HTERT RPE-1 (cell line): ENCODE results near the gene ETS2.

ENCODE experiments used
- in situ Hi-C: fragments of 300-500 bp; cut with MboI; formaldehyde crosslinking; loops from 4 replicates; pipeline ENCODE4 v1.14.3; 2020; ENCODE audit warnings: low sequenced_read_pairs

Gene ETS2

GRCh38 chr21:38800046-38800758 lies 5.5 kb upstream of the ETS2 start:
- in situ Hi-C loops = no loop called here

GRCh38 chr21:38800924-38801744 lies 4.6 kb upstream of the ETS2 start:
- in situ Hi-C loops = no loop called here

- in situ Hi-C loops = no loop called here
Observed at GRCh38 chr21:38802050-38803026, 3.4 kb upstream of the ETS2 start.

- in situ Hi-C loops = no loop called here
Observed at GRCh38 chr21:38803075-38803660, 2.6 kb upstream of the ETS2 start.

- in situ Hi-C loops = no loop called here
Observed at GRCh38 chr21:38804030-38804788, 1.5 kb upstream of the ETS2 start.

GRCh38 chr21:38804789-38805327 lies 871 bp upstream of the ETS2 start:
- in situ Hi-C loops = no loop called here

GRCh38 chr21:38806153-38806941 lies 618 bp downstream of the ETS2 start:
- in situ Hi-C loops = no loop called here

GRCh38 chr21:38806942-38807284 lies 1.2 kb downstream of the ETS2 start:
- in situ Hi-C loops = no loop called here

GRCh38 chr21:38807441-38807871 lies 1.7 kb downstream of the ETS2 start:
- in situ Hi-C loops = no loop called here

GRCh38 chr21:38807986-38808385 lies 2.3 kb downstream of the ETS2 start:
- in situ Hi-C loops = no loop called here

GRCh38 chr21:38809198-38809878 lies 3.6 kb downstream of the ETS2 start:
- in situ Hi-C loops = no loop called here

GRCh38 chr21:38810034-38810825 lies 4.5 kb downstream of the ETS2 start:
- in situ Hi-C loops = no loop called here

GRCh38 chr21:38810826-38811164 lies 5.1 kb downstream of the ETS2 start:
- in situ Hi-C loops = no loop called here

- in situ Hi-C loops = no loop called here
Observed at GRCh38 chr21:38811257-38811656, 5.5 kb downstream of the ETS2 start.

- in situ Hi-C loops = no loop called here
Observed at GRCh38 chr21:38813143-38813542, 7.4 kb downstream of the ETS2 start.

- in situ Hi-C loops = no loop called here
Observed at GRCh38 chr21:38813547-38813946, 7.8 kb downstream of the ETS2 start.

GRCh38 chr21:38814126-38815059 lies 8.7 kb downstream of the ETS2 start:
- in situ Hi-C loops = no loop called here
